Right forelimb (tissue), 1 donor: ENCODE data around the gene AATK.

ENCODE experiments used
- DNase-seq: peaks from one replicate; pipeline ENCODE4 v3.0.0-alpha.2; 2018

AATK gene

DNA sequence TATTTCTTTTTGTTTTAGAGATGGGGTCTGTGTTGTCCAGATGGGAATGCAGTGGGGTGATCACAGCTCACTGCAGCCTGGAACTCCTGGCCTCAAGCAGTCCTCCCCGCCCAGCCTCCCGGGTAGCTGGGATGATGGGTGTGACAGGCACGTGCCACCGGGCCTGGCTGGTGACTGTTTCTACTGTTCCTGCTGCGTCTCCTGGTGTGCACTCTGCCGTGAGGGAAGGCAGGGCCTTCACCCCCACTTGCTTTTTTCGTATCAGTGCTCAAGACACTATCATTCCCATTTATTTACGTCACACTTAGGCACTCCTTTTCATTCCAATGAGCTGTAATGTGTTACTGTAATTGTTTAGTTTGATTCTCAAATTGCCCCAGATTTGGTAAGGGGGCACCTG lies 26.0 kb downstream of the AATK start:
- no peak for DNase-seq

- no peak for DNase-seq
These were observed 26.6 kb downstream of the AATK start for GRCh38 chr17:81139428-81139827.

GRCh38 chr17:81138500-81138899 lies 27.5 kb downstream of the AATK start:
- no peak for DNase-seq

DNA sequence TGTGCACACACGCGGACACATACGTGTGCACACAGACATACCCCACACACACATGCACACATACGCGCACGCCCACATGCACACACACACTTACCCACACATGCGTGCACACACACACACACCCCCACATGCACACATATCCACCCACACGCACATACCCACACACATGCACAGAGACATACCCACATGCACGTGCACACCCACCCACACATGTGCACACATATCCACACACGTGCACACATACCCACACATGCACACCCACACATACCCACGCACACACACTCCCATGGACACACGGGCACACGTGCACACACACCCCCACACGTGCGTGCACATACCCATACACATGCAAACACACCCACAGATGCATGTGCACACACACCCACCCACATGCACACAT lies 27.9 kb downstream of the AATK start:
- DNase-seq: no peak

DNA sequence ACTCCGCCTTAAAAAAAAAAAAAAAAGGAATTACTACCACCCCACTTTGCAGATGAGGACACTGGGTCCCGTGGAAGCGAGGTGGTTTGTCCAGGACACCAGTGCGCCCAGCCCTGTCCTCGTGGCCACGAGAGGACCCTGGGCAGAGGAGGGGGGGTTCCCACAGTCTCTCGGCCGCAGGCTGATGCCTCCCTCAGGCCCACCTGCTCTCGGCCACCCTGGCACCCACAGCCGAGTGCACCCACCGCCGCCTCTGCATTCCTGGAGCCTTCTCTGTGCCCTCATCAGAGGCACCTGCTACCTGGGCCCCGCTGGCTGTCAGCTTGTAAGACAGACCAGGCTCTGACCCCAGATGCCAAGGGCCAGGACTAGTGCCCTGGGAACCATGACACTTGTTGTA lies 28.8 kb downstream of the AATK start:
- DNase-seq: no peak

- DNase-seq: no peak
These were observed 29.7 kb downstream of the AATK start for GRCh38 chr17:81136366-81136765.

DNA sequence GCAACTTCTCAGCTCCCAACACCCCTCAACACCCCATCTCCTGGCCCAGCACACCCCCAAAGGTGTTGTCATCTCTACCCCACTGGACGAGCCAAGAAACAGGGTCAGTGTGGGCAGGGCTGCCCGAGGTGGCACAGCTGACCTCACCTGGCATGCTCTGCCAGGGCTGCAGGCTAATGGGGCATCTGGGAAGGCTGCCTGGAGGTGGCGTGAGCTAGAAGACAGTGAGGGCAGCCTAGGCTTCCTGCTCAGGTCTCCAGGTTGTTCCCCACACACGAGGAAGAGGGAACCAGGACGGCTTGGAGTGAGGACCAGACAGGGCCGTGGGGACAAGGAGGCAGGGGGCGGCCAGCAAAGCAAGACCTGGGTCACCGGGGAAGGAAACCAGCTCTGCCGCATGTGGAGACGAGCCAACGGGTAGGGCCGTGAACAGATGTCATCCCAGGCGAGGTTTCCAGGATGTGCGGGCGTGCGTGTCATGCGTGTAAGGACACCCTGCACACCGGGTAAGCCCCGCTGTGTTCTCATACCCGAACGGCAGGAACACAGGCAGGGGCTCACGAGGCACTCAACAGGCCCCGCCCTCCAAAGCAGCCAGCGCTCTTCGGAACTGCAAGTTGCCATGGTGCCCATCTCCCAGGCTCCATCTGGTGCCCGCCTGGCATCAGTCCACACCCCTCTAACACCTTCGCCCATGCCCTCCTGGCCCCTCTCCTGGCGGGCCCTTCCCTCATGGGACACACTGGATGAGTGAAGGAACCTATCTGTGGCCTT lies 30.3 kb downstream of the AATK start:
- DNase-seq: no peak

DNA sequence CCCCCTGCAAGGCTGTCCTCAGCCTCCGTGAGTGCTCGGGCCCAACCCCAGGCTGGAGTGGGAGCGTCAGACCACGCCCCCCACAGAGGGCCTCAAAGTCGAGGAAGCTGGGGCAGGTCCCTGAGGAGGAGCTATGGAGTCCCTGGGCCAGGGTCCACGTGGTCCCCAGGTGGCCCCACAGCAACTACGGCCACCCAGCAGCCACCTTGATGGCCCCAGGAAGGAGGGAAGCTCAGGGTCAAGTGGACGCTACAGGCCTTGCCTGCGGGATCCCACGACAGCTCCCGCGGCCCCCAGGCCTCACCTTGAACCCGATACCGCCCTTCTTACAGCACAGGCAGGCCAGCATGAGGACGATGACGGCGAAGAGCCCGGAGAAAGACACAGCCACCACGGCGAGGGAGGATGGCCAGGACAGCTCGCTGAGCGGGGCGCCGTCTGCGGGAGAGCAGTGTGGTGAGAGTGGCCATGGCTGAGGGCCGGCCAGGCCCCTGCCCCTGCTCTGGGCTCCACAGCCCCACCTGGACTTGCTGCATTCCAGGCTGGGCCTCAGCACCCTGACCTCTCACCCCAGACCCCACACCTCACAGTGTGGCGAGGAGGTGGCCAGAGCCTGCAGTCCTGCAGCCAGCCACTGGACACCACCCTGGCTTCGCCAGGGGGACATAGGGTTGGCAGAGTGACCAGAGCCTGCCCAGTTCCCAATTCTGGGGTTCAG lies 31.8 kb downstream of the AATK start:
- no peak for DNase-seq

DNA sequence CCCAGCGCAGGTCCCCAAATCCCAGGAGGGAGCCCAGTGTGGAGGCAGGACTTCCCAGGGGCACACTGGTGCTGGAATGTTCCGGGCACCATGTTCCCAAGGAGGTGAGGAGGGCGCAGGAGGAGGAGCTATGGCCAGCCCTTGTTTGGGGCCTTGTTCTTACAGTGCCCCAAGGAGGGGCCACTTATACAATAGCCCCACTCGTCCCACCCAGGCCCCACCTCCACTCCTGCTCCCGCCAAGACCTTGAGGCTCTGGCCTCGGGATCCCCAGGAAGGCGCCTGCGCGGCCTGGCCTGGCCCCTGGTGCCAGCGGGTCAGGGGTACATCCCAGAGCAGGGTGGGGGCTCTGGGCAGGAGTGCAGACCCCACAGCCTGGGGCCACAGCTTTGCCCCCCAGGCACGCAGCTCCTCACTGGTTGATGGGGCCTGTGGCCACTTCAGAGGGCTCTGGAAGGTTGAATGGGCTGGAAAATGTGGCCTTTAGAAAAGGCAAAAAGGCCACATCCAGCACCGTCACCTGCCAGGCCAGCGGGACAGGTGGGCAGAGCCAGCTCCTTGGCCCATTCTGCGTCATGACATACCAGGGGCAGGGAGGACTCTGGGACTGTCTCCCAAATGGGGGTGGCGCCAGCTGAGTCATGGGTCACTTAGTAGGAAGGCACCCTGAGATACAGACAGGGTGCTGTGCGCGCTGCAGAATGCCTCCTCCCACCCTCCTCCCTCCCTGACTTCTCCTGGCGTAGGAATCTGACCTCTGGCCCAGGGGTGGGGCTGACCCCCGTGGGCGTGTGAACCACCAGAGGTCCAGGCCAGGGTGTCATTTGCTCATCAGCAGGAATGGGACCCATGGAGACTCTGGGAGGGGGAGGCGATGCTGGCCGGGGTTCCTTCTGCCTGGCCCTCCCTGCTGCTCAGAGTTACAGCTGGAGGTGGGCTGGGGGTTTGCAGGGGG lies 33.0 kb downstream of the AATK start:
- no peak for DNase-seq

DNA sequence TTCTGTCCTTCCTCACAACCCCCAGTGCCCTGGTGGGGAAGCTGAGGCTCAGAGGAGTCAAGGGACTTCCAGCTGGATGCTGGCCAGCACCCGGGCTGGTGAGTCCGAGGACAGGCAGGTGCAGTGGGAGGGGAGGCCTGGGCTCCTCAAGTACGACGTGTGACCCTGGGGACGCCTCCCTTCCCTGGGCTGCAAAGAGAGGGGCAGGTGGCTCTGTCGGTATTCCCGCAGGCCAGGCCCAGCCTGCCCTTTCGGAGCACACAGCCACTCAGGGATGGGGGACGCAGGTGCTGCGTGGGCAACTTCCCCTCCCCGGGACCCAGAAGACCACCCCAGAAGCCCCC lies 33.9 kb downstream of the AATK start:
- no peak for DNase-seq

GRCh38 chr17:81131486-81132196 lies 34.4 kb downstream of the AATK start:
- no peak for DNase-seq

DNA sequence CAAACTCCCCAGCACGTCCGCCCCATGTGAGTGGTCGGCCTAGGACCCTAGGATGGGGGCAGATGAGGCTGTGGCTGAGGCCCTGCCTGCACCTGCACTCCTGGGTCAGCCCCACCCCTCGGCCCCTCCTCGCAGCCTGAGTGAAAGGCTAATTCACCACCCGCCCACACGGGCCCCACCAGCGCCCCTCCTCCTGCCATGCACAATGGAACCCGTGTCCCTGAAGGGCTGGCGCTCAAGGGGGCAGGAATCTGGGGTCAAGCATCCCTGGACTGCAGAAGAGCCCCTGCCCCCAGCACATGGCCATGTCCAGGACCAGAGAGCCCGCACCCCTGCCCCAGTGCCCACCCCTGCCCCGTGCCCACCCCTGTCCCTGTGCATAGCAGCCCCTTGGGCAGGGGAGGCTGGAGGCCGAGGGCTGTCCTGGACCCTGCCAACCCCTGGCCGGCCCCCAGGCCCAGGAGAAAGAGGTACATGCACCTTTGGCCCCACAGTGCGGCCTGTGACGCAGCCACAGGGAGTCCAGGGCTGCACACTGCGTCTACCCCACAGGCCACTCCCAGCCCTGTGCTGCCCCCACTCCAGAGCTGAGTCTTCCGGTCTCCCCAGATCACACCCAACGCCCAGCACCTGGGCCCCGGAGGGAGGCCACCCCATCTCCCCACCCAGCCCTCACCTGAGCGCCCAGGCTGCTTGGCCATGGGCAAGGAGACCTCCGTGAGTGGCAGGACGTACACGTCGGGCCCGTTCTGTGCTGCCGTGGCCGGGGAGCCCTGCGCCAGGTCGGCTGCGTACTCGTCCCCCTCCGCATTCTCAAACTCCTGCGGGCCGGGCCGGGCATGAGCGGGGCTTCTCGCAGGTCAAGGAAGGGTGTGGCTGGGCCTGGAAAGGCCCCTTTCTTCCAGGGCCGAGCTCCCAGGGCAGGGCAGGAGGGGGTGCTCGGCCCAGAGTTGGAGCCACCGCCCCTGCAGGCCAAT lies 35.3 kb downstream of the AATK start:
- no peak for DNase-seq

GRCh38 chr17:81129711-81130367 lies 36.2 kb downstream of the AATK start:
- no peak for DNase-seq

- DNase-seq: no peak
These were observed 36.7 kb downstream of the AATK start for GRCh38 chr17:81129289-81129688.

DNA sequence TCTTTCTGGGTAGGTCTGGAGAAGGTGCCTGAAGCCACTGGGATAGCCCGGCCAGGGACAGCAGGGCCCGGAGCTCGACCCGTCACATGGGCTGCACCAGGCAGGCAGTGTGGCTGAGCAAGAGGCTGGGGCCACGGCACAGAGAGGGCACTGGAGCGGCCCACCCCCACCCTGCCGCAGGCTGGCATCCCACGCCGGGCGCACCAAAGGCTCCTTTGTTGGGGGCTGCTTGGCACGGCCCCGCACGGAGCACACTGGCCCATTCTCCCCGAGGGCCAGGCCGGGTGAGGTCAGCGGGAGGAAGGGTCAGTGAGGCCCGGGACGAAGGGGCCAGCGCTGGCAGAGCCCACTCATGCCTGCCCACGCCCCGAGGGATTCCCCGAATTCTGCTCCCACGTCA lies 37.2 kb downstream of the AATK start:
- no peak for DNase-seq

GRCh38 chr17:81128338-81128737 lies 37.7 kb downstream of the AATK start:
- no peak for DNase-seq

DNA sequence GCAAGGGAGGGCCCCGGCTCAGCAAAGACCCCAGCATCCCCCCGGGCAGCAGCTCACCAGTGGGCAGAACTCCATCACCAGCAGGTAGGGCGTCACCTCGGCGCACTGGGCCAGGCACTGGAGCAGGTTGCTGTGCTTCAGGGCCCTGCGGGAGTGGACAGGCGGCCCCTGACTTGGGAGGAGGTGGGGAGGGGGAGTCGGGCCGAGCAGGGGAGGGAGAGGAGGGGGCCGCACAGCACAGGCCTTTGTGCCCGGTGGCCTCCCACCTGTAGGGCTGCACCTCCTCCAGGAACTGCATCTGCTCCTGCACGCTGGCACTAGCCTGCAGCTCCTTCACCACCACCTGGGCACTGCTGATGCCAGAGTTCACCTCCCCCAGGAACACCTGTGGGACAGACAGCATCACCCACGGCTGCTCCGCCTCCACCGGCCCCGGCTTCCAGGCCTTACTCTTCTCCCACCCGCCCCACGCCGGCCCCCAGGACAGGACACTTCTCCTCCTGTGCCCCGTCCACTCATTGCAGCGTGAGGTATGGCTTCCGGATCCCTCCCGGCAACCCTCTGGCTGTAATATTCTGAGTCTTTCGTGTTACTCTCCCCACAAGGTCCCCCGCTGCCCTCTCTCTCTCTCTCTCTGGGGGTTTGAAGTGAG lies 38.4 kb downstream of the AATK start:
- no peak for DNase-seq

DNA sequence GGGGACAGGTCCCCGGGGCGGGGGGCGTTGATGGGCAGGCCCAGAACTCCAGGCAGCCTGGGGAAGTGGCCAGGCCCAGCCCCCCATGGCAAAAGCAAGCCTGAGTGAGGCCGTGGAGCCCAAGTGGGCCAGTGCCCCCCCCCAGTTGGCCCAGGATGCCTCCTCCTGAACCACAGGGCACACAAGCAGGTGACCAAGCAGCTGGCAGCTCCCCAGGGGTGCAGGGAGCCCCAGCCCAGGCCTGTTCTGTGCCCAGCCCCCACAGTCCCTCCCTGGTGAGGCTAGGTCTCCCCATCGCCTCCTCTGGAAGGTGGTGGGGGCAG lies 38.9 kb downstream of the AATK start:
- no peak for DNase-seq

DNA sequence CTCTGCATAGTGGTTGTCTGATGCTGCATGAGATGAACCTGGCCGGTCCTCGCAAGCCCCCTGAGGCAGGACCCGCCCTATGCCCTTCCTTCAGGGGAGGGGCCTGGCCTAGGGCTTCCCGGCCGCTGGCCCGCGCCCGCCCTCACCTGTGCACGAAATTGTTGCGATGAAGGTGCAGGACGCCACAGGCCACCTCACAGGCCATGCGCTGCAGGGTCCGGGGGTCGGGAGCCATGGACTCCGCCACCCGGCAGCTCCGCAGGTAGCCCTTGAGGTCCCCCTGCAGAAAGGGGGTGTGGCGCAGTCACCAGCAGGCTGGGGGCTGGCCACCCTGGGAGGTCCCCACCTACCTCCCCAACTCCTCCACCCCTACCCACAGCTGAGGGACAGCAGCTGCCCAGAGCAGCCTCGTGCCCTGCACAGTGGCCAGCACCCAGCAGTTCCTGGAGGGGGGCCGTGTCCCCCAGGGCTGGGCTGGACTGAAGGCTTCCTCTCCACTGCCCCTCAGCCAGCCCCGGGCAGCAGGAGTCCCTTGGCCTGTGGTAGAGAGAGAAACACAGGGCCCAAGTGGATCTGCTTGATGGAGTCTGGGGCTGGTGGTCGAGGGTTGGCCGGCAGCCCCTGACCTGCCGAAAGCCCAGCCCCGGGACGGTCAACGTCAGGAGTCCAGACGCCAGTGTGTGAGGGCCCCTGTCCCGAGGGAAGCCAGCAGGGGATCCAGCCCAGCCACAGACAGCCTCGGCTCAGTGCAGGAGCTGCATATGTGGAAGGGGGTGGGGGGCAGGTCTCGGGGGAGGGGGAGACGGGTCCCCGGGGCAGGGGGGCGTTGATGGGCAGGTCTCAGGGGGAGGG lies 39.5 kb downstream of the AATK start:
- DNase-seq: no peak
